PC-3 (cell line): ENCODE results near the gene TPM1.

ENCODE experiments used
- EZH2 ChIP-seq: fragments of 300-600 bp; sonication (generic); IDR thresholded peaks from one replicate; pipeline ENCODE4 v1.6.1; 2017; ENCODE audit warnings: antibody characterized with exemption, mild to moderate bottlenecking, low read length; ENCODE audit not compliant: unreplicated experiment
- TF ChIP-seq, protein P1 (sequence below): fragments of 300-600 bp; sonication (generic); conservative IDR thresholded peaks from 2 replicates; pipeline ENCODE4 v1.5.1; 2017; ENCODE audit warnings: antibody characterized with exemption, low read depth, mild to moderate bottlenecking, low read length

DNA sequence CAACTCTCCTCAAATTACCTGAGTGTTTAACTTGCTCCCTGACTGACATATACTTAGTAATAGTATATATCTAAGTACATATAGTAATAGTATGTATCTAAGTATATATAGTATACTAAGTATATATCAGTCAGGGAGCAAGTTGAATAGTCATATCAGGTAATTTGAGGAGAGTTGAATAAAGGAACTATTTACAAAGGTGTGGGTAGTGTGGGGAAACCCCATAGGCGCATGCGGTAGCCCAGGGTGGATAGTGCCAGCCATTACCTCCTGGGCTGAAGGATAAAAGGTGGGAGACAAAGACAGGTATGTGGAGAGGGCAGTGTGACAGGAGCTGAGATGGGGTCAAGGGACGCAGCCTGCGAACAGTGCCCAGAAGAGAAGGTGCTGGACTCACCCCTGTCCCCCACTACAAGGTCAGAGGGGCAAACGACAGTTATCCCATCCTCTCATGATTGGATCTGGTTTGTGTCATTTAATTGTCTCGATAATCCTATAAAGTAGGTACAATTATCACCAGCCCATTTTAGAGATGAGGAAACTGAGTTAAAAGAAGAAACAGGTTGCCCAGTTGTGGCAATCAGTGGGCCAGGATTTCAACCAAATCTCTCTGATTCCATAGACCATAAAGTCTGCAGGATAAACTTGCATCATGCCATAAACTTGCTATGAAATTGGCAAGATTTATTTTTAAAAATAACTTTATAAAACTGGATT, 34.1 kb upstream of the TPM1 start:
- TF ChIP-seq, protein P1, sequence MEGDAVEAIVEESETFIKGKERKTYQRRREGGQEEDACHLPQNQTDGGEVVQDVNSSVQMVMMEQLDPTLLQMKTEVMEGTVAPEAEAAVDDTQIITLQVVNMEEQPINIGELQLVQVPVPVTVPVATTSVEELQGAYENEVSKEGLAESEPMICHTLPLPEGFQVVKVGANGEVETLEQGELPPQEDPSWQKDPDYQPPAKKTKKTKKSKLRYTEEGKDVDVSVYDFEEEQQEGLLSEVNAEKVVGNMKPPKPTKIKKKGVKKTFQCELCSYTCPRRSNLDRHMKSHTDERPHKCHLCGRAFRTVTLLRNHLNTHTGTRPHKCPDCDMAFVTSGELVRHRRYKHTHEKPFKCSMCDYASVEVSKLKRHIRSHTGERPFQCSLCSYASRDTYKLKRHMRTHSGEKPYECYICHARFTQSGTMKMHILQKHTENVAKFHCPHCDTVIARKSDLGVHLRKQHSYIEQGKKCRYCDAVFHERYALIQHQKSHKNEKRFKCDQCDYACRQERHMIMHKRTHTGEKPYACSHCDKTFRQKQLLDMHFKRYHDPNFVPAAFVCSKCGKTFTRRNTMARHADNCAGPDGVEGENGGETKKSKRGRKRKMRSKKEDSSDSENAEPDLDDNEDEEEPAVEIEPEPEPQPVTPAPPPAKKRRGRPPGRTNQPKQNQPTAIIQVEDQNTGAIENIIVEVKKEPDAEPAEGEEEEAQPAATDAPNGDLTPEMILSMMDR, result no peak
- TF ChIP-seq EZH2, result no peak
